ENCODE measurements around the gene ANKDD1B.

The ANKDD1B gene

DNA sequence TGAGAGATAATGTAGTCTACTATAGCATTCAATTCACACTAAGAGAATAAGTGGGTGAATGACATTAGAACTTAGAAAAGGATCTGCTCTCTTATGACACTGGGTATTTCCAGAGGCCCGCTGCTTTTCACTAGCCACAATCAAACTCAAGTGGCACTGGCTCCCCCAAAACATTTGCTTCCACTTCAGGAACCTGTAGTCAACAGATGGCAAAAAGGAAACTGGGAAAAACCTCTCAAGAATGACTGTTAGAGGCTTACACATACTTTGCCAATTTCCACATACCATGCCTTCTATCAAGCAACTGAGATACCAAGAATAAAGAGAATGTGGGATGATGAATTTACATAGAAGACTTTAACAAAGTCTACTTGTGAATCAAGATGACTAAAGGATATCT is 94.8 kb downstream of the ANKDD1B start:
- DNase-seq (ENCODE audit: low read depth) = no peak

DNA sequence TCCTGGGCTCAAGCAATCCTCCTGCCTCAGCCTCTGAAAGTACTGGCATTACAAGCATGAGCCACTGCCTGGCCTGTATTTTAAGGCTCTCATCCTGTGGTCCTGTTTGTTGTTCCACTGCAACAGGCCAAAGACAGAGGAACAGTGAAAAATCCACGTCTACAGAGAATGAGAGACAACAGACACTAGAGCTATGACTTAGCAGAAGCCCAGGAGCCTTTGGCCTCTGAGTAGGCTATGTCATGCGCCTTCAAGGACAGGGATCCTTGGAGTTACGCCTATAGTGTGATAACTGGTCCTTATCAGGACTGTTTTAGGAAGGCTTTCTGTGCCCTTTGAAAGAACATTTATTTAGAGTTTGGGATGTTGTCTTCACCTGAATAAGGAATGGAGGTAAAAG is 95.5 kb downstream of the ANKDD1B start:
- no peak for DNase-seq (ENCODE audit: low read depth)

DNA sequence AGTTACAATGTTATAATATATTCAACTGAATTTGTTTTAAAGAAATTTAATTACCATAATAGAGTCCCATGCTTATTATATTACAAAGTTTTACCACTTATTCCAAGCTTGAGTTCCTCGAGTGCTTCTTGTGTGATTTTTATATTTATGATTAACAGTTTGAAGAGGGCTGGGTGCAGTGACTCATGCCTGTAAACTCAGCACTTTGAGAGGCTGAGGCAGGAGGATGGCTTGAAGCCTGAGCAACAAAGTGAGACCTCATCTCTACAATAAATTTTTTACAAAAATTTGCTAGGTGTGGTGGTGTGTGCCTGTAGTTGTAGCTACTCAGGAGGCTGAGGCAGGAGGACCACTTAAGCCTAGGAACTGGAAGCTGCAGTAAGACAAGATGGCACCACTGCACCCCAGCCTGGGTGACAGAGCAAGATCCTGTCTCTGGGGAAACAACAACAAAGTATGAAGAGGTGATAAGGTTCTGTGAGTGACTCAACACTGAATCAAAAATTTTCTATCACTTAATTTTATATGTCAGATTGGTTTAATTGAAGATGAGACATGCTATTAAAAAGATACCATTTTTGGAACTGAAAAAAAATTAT is 96.8 kb downstream of the ANKDD1B start:
- DNase-seq (ENCODE audit: low read depth) = no peak

DNA sequence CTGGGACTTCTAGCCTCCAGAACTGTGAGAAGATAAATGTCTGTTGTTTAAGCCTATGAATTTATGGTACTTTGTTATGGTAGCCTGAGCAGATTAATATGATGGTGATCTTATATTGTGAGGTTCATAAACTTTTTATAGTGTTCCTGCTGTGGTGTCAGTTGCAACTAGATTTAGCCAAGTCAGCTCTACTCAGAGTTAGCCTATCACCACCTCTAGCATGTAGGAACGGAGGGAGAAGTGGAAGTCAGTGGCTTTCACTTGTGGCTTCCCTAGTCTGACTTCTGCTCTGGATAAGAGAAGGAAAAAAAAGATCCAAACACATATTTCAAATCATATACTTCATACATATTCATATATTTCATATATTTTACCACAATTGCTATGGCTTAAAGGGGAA is 99.4 kb downstream of the ANKDD1B start:
- DNase-seq (ENCODE audit: low read depth) = no peak

DNA sequence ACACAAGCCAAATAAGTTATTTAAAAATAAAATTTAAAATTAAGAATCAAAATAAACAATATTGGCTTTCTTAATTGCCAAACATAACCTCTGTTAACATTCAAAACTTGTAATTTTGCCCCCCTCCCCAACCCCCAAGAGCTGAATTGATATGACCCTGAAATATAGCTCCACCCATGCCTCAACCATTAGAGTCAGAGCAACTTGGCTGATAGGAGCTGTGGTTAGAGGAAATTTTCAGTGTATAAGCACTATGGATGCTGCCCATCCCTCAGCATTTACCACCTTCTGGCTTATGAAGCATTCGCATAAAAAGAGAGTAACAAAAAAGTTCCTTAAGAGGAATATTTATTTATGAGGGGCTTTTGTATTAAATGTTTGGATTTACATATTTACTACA is 99.9 kb downstream of the ANKDD1B start:
- DNase-seq (ENCODE audit: low read depth) = no peak

DNA sequence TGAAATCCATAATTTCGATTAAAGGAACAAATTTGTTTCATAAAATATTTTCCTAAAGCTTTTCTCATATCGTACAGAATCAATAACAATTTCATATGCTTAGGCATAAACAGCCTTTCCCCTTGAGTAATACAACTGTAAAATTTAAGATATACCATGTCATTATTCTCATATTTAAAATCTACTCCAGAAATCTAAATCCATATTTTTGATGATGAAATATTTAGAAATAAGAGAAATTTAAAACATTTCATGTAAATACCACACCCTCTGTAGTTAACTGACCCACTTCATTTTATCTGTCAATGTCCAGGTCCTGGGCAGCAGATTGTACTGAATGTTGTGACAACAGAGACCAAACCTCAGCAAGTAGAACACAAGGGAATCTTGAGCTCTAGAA is 100.8 kb downstream of the ANKDD1B start:
- DNase-seq (ENCODE audit: low read depth) = no peak

DNA sequence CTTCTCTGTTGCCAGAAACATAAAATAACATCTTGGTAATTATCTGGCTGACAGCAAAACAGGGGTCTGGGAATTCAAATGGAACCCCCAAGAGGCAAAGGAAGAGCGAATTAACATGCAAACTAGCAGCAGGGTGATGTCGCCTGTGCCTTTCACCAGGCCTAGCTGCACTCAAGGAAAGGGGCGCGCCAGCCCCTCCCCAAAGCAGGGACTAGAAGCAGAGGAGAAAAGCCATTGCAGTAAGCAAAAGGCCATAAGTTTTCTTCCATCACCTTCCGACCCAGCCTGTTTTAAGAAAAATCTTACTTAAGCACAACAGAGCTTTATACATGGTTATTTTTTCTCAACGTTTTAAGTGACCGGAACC is 105.4 kb downstream of the ANKDD1B start:
- no peak for DNase-seq (ENCODE audit: low read depth)

DNA sequence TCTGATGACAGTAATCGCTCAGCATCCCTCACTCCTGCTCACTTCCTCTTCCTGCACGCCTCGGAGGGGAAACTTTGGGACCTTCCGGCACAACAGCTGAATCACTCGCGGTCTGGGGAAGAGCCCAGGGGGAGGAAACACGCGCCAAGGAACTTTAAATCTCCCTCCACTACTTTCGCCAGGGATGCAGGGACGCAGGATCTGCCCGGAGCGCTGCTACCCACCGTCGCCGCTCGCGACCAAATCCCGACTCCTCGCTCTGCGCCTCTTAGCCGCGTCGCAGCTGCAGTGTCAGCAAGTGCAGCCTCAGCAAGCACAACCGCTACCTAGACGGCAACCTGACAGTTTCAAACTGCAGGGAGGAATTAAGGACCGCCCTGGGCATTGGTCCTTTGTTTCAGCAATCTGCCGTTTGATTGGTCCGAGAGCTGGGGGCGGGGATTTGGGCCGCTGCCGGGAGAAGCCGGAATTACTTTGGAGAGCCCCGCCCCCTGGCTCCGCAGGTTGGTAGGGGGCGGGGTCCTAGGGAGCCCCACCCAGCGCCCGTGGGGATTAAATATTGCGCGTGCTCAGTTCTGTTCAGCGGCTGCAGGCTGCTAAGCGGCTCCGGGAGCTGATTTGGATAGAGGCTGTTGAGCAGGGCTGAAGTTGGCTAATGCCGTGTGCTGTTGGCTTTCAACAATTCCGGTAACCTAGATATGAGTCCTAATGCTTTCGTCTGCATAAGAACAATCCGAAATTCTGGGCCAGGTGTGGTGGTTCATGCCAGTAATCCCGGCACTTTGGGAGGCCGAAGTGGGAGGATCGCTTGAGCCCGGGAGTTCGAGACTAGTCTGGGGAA is 106.0 kb downstream of the ANKDD1B start, which contains the start of gene POC5:
Gene POC5, minus strand, starts transcription at position 356 of the 841 bp plus-strand sequence. CDS start 4,500 bp downstream, outside the sequence.
- DNase-seq (ENCODE audit: low read depth) = peak; percentile 89

DNA sequence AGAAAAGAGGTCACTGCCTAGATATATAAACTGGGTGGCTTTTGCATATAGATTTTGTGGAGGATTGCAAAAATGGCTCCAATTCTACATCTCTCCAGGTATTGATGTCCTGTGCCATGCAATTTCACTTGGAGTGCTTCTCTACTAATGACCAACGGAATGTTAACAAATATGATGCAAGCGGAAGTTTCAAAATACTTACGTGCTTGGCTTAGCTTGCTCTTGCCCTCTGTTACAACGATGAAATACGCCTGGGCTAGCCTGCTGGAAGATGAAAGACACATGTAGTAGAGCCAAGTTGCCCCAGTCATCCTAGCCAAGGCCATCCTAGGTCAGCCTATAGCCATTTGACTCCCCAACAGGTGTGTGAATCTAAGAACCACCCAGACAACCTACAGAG is 109.6 kb downstream of the ANKDD1B start:
- no peak for DNase-seq (ENCODE audit: low read depth)
